Measurements from ENCODE around the gene CYTIP.
"Not testable (repeated sequence)": the region's sequence is repeated elsewhere in the genome, so short reads cannot be mapped to it uniquely, and the experiment has no call there.

CYTIP gene

GRCh38 chr2:157386747-157387146 is 57.1 kb downstream of the CYTIP start:
- in situ Hi-C loops (cut with HindIII; ENCODE audit: low sequenced_read_pairs): no loop called here

- in situ Hi-C loops (cut with HindIII; ENCODE audit: low sequenced_read_pairs): no loop called here
Observed at GRCh38 chr2:157386247-157386646, 57.6 kb downstream of the CYTIP start.

- in situ Hi-C loops (cut with HindIII; ENCODE audit: low sequenced_read_pairs): no loop called here
Observed at GRCh38 chr2:157377861-157378260, 66.0 kb downstream of the CYTIP start.

- in situ Hi-C loops (cut with HindIII; ENCODE audit: low sequenced_read_pairs): no loop called here
Observed at GRCh38 chr2:157376041-157376440, 67.8 kb downstream of the CYTIP start.

- in situ Hi-C loops (cut with HindIII; ENCODE audit: low sequenced_read_pairs): no loop called here
Observed at GRCh38 chr2:157375384-157375783, 68.5 kb downstream of the CYTIP start.

- in situ Hi-C loops (cut with HindIII; ENCODE audit: low sequenced_read_pairs): not testable (repeated sequence)
Observed at GRCh38 chr2:157368508-157368907, 75.4 kb downstream of the CYTIP start.

- in situ Hi-C loops (cut with HindIII; ENCODE audit: low sequenced_read_pairs): no loop called here
Observed at GRCh38 chr2:157367704-157368103, 76.2 kb downstream of the CYTIP start.
